Measurements from ENCODE around the gene PIGK. TPM values are rescaled to one million over a fixed set of nuclear protein-coding genes. Genes with fewer than 3 reads are reported as not detected.
"Not testable (repeated sequence)": the region's sequence is repeated elsewhere in the genome, so short reads cannot be mapped to it uniquely, and the experiment has no call there.

PIGK gene
- total RNA-seq, 6 experiments from 2014 or later, result 13.4 to 19.1 (median 16.1) TPM

GRCh38 chr1:77218477-77219165 lies 609 bp downstream of the PIGK start:
- TF ChIP-seq POLR2A (IDR thresholded peaks at IDR 0.05) (no peak), CTCF (IDR thresholded peaks at IDR 0.05) (no peak)
- intact Hi-C loops (cut with DNase I), result no loop called here
- Histone ChIP-seq H3K36me3 (no peaks in the 10 kb centered on the region), H3K4me1 (peaks cover 0 to 14% (median 2%) of the 10 kb centered on the region in 4 donors), H3K4me3 (peak overlapping the region; percentile 73 to 93 (median 89)), H3K27me3 (no peaks in the 10 kb centered on the region), H3K27ac (peak overlapping the region; percentile 56 to 64 (median 59)), H3K9me3 (no peaks in the 10 kb centered on the region)
- no peak for DNase-seq
- ATAC-seq, result peak; percentile 62 to 73 (median 68)
- WGBS (ENCODE audit: insufficient coverage, low coverage, low lambda C conversion rate, missing lambda C conversion rate), result 5% methylated on average over 12 of the region's 12 CpGs

- H3K4me3 ChIP-seq; DNase-seq; ATAC-seq; intact Hi-C loops (cut with DNase I); H3K27me3 ChIP-seq; H3K36me3 ChIP-seq; H3K4me1 ChIP-seq; H3K27ac ChIP-seq; H3K9me3 ChIP-seq: not testable (repeated sequence)
- WGBS (ENCODE audit: insufficient coverage, low coverage, low lambda C conversion rate, missing lambda C conversion rate), result 100% methylated on average over 1 of the region's 3 CpGs
Observed at GRCh38 chr1:77204043-77204442, 15.2 kb downstream of the PIGK start.

- no peaks in the 10 kb centered on the region for H3K27me3 ChIP-seq
- no peaks in the 10 kb centered on the region for H3K36me3 ChIP-seq
- no peak for DNase-seq
- no peak for TF ChIP-seq POLR2A (IDR thresholded peaks at IDR 0.05)
- no peak for TF ChIP-seq CTCF (IDR thresholded peaks at IDR 0.05)
- ATAC-seq, result no peak
- intact Hi-C loops (cut with DNase I), result no loop called here
- H3K4me3 ChIP-seq, result no peak overlapping the region
- 92% methylated on average over 3 of the region's 3 CpGs for WGBS (ENCODE audit: insufficient coverage, low coverage, low lambda C conversion rate, missing lambda C conversion rate)
- H3K27ac ChIP-seq, result no peak overlapping the region
- no peaks in the 10 kb centered on the region for H3K4me1 ChIP-seq
- H3K9me3 ChIP-seq, result no peaks in the 10 kb centered on the region
Observed at GRCh38 chr1:77202751-77203150, 16.5 kb downstream of the PIGK start.

GRCh38 chr1:77200806-77201205 lies 18.4 kb downstream of the PIGK start:
- H3K27me3 ChIP-seq, result no peaks in the 10 kb centered on the region
- H3K4me3 ChIP-seq, result no peak overlapping the region
- H3K9me3 ChIP-seq, result no peaks in the 10 kb centered on the region
- no peaks in the 10 kb centered on the region for H3K36me3 ChIP-seq
- WGBS (ENCODE audit: insufficient coverage, low coverage, low lambda C conversion rate, missing lambda C conversion rate), result 90% methylated on average over 2 of the region's 2 CpGs
- DNase-seq (no peak), ATAC-seq (no peak)
- intact Hi-C loops (cut with DNase I), result no loop called here
- TF ChIP-seq CTCF (IDR thresholded peaks at IDR 0.05) (no peak), POLR2A (IDR thresholded peaks at IDR 0.05) (no peak)
- H3K27ac ChIP-seq, result no peak overlapping the region
- no peaks in the 10 kb centered on the region for H3K4me1 ChIP-seq

GRCh38 chr1:77200293-77200692 lies 18.9 kb downstream of the PIGK start:
- H3K4me3 ChIP-seq, result no peak overlapping the region
- no peaks in the 10 kb centered on the region for H3K4me1 ChIP-seq
- no peak for ATAC-seq
- intact Hi-C loops (cut with DNase I), result no loop called here
- H3K27ac ChIP-seq, result no peak overlapping the region
- no peaks in the 10 kb centered on the region for H3K9me3 ChIP-seq
- no peaks in the 10 kb centered on the region for H3K27me3 ChIP-seq
- no peak for DNase-seq
- TF ChIP-seq CTCF (IDR thresholded peaks at IDR 0.05), result no peak
- no peak for TF ChIP-seq POLR2A (IDR thresholded peaks at IDR 0.05)
- H3K36me3 ChIP-seq, result no peaks in the 10 kb centered on the region
